HG03045 (cell line): ENCODE results near the gene ACTR8.

Source experiments
- ATAC-seq: cut with Tn5 transposase; IDR thresholded peaks from one replicate; pipeline ENCODE4 v1.9.1; 2021; ENCODE audit warnings: mild to moderate bottlenecking, moderate library complexity; ENCODE audit not compliant: unreplicated experiment

The ACTR8 gene

DNA sequence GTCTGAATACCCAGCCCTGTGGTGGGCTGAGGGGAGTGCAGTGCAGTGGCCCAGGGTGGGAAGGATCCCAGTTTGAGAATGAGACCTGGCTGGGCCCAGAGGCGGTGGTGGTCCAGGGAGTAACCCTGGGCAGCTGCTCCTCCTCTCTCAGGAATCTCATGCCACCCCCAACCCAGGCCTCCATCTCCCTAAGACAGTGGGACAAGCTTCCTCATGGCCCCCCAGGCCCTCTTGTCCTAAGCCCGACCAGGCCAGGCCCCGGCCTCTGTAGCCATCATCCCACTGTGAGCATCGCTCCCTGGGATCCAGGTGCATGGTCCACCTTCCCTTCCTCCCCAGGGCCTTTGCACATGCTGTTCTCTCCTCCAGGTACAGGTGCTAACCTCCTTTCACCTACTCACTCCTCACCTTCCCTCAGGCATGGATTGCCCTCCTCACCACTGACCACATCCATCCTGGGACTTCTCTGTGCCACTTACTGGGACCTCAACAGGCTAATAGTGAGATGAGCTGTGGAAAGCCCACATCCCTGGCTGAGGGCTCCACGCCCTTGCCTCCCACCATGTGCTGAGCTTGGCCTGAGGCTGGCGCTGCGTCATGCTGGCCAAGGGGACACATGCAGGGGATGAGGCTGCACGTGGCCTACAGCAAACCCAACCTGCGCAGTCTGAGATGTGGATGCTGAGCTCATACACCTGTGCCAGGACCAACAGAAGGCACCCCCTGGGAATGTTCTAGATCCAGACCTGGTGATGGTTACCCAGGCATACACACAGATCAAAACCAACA, 45.7 kb downstream of the ACTR8 start:
- ATAC-seq, result no peak

DNA sequence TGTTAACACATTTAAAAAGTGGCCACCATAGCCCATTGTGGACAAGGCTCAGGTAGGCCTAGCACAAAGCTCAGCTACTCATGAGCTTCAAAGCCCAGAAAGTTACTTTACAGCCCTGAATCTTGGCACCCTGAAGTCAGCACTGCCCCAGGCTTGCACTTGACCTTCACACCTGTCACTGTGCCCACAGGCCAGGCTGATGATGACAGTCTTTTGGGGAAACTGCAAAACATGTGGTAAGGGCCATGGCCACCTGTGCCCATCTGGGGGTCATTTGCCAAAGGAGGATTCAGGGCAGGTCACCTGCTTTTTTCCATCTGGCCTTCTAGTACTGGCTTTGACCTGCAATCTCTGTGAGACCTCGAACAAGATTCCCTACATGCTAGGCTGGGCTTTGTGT, 46.7 kb downstream of the ACTR8 start:
- no peak for ATAC-seq

DNA sequence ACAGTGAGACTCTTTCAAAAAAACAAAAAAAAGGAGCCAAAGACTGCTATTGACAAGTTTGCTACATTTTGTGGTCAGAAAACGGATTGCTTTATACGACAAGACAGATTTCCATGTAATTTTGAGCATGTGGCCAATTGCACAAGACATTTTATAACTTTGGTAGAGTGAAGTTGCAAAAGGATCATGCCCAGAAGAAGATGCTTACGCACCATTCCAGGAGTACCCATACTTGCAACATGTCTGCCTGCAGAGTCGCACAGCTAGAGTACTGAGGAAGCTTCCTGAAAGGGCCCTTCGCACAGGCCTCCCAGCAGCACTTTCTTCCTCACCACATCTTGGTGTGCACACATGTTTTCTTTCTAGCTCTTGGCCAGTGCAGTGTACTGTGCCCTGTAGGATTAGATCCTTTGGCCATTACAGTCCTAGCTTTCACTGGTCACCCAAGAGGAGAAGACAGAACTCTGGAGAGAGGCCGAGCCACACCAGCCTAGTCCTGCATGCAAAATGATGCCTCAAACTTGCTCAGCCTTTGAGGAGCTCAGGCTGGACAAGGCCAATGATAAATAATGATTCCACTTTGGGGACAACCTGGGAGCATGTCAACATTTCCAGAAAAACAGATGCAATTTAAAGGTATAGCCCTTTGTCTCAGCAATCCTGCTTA, 47.4 kb downstream of the ACTR8 start:
- ATAC-seq, result no peak

DNA sequence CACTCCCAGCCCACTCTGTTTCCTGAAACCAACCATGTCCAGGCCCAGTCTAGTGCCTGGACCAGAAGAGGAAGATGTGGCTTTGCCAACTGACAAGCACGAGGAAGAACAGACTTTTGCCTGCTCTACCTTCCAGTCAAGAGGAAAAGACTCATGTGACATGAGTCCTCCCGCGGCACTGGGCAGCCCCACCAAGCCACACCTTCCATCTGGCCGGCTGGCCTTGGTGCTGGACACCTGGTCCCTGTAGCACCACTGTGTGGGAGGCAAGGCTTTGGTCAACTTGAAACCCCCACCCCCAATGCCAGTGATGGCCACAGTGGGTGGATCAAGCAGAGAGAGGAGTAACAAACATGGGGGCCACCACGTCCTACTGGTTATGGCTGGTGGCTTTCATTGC, 48.3 kb downstream of the ACTR8 start:
- no peak for ATAC-seq

DNA sequence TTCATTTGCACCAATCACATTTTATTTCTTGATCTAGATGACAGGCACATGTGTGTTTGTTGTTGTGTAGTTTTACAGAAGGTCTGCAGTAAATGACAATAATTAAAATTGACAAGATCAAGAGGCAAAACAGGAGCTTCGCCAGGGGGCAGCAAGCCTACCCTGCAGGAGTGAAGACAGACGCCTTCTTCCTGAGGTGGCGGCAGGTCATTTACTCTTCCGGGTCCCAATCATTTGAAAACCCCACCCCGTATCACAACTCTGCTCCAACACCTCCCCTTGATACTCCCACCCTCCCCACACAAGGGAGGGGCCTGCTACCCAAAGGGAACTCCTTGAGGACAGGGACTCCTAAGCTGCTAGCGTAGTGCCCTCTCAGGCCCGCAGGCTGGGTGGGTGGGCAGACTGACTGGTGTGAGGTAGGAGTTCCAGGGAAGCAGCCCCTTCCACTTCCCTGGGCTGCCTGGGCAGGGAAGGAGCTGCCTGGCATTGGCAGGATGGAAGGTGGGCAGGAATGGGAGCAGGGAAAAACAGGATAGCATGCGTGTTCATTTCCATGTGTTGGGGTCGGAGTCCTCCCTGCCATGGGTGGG, 48.8 kb downstream of the ACTR8 start:
- ATAC-seq, result no peak

DNA sequence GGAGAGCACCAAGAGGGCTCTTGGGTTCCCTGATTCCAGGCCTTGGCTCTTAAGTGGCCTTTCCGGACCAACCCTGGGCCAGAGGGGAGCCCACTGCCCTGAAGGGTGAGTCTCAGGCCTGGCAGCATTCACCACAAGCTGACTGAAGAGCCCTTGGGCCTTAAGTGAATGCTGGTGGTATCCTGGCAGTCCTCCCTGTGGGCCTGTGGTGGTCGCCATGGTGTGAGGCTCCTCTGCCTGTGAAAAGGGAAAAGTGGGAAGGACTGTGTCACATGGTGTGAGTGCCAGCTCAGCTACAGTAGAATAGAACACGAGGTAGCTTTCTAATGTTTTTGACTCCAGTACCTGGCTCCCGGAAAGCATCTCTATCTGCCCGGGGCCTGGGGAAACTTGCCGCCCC, 51.0 kb downstream of the ACTR8 start:
- ATAC-seq, result no peak

DNA sequence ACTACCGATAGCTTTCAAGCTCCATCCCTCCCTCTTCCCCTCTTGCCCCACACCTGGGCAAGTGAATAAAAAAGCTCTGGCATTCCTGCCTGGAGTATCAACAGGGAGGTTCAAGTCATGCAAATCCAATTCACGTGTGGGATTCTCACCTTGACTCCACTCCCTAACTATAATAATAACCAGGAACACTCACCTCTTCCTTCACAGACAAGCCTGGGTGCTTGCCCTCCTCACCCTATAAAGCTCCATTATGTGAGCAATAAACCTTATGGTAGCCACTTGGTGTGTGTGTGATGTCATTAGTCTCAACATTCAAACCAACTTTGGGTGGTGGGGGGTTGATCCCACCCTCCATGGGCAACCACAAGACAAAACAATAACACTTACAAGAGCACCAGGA, 52.3 kb downstream of the ACTR8 start:
- no peak for ATAC-seq

DNA sequence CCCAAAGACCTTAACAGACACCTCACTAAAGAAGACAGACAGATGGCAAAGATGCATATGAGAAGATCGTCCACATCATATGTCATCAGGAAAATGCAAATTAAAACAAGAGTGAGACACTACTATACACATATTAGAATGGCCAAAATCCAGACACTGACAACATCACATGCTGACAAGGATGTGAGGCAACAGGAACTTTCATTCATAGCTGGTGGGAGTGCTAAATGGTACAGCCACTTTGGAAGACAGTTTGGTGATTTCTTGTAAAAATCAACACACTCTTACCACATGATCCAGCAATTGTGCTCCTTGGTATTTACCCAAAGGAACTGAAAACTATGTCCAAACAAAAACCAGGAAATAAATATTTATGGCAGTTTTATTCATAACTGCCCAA, 53.4 kb downstream of the ACTR8 start:
- no peak for ATAC-seq

DNA sequence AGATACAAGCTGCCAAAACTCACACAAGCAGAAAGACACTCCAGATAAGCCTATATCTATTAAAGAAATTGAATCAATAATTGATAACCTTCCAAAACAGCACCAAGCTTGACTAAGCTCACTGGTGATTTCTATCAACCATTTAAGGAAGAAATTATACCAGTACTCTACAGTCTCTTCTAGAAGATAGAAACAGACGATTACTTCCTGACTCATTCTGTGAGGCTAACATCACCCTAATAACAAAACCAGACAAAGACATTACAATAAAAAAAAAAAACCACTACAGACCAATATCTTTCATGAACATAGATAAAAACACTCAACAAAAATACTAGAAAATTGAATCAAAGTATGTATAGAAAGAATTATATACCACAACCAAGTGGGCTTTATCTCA, 55.9 kb downstream of the ACTR8 start:
- no peak for ATAC-seq

DNA sequence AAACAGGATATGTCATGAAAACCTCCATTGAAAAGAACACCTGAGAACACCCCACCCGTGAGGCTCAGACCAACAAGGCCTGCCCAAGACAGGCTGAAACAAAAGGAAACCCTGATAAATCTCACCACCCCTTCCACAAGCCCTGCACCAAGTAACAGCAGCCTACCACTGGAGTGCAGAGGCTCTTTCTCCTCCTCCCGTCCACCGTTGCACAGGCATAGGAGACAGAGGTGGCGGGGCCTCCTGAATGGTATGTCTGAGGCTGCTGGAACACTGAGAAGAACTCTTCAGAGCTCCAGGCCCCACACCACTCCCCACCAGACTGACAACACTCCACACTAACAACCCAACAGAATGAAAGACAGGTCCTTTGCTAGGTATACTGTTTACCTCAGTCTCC, 57.2 kb downstream of the ACTR8 start:
- ATAC-seq, result no peak

DNA sequence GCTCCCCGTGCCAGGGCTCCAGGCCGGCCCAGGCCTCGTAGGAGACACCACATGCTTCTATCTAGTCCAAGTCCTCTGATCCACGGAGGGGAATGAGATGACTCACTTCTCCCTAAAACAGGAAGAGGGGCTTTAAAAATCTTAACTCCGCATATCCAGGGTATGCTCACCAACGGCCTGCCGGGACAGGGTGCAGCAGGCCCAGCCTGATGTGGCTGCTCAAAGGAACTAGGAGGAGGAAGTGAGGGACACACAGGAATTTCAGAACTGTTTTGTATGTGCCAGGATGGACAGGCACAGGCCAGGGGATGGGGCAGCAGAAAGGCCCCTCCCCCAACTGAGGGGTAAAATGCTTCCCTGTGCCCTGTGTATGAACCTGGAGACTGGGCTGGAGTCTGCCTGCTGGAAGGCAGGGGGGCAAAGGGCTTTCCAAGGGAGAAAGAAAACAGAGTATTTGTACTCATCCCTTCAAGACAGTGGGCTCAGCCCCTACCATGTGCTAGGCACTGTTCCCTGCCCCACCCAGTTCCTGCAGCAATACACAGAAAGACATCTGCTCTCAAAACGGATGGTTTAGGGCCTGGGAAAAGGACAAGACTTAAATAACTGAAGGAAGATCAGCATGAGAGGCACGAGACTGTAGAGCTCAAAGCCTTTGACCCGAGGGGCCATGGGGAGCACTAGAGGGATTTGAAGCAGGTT, 57.8 kb downstream of the ACTR8 start:
- no peak for ATAC-seq

DNA sequence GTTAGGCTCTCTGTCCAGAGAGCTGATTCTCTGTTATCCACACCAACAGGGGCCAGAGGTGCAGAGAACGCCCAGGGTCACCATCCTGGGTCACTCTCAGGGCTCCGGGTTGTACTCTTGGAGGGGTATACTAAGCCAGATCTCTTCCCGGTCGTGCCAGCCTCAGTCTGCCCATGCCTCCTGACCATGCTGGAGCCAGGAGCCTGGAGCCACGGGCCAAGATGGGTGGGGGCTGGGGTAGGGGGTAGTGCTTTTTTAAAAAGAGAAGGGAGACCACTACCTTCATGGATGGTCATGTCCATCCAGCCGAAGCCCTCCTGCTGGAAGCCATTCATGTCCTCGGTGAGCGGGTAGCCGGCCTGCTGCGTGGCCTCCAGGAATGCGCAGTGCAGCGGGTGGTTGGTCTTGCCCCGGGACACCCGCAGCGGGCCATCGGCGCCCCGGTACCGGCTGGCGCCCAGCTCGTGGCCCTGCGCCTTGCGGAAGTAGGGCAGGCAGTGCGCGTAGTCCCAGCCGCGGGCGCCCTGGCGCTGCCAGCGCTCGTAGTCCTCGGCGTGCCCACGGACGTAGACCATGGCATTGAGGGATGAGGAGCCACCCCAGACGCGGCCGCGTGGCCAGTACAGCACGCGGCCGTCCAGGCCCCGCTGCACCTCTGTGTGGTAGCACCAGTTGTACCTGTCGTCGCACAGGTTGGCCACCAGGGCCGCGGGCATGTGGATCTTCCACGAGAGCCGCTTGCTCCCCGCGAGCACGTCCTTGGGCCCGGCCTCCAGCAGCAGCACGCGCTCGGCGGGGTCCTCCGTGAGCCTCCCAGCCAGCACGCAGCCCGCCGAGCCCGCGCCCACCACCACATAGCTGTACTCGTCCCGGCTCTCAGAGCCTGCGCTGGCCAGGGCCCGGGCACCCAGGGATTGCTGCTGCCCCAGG, 58.7 kb downstream of the ACTR8 start:
- ATAC-seq, result no peak

DNA sequence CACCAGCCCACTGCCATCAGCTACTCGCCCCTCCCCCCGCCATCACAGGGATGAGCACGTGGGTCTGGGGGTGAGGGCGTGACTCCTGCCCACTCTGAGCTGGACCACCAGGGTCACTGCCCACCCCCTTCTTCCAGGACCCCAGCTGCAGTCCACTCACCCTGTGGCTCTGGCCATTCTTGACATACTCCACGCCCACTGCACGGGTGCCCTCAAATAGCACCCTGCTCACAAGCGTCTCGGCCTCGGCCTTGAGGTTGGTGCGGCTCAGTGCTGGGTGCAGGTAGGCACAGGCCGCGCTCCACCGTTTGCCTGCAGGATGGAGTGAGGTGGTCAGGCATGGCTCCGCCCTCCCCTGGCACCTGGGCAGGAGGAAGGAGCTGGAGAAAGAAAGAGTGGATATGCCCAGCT, 59.6 kb downstream of the ACTR8 start:
- no peak for ATAC-seq

DNA sequence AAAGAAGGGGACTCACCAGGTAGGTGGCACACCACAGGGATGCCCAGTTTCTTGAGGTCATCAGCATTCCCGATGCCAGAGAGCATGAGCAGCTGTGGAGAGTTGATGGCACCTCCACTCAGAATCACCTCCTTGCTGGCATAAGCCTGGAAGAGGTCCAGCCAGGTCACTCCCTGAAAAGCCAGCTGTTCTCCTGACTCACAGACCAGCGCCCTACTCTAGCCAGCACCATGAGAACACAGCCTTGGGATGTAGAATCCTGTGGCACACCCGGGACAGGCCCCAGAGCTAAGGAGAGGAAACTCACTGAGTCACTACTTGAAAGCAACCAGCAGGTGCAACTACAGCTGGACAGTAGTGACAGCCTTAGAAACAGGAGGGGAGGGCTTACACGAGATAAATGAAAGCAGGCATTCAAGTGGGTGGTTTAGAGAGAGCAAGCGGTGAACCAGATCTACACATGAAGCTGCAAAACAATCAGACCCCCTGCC, 60.3 kb downstream of the ACTR8 start:
- no peak for ATAC-seq

DNA sequence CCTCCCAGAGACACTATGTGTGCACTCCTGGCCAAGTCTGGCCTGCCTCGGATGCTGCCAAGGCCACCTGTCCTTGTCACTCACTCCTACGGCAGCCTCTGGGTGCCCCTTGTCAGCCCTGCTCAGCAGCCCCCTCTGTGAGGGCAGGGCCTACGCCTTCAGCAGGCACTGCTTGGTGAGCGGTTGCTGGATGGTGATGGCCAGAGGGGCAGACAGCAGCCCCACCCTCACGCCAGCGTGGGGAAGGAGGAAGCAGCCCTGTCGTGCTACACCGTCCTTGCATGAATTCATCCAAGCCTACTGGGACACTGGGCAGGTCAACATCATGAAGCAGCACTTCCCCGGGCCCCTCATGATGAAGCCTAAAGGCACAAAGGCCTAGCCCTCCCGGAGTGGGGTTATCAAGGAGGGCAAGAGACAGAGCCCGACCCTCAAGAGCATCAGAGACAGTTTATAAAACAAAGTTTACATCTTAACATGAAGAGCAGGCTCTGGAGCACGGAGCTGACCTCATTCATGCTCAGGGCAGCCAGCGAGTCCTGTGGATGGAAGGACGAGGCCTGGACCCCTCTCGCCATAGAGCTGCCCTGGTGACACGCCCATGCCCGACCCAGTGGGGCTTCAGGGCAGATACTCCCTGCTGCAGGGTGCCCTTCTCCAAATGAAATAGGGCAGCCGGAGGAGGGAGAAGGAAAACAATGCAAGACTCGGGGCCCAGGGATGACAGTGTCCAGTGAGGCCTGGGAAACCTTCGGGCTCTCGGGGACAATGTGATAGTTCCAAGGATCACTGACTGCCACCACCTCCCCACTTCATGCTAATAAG, 61.0 kb downstream of the ACTR8 start:
- ATAC-seq, result no peak

DNA sequence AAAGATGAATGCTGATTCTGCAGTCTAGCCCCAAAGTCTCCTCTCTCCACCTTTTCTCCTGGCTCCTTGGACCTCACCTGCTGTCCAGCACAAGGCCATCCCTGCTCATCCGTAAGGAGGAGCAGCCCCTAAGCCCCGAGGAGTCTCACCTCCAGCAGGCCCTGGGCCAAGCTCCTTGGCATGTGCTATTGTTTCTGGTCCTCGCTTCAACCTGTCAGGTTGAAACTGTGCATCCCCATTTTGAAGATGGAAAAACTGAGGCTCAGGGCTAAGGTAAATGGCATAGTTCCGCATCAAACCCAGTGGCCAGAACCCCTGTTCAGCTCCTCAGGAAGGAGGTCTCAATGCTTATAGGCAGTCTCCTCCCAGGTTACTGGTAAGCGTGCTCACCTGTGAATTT, 61.9 kb downstream of the ACTR8 start:
- no peak for ATAC-seq

DNA sequence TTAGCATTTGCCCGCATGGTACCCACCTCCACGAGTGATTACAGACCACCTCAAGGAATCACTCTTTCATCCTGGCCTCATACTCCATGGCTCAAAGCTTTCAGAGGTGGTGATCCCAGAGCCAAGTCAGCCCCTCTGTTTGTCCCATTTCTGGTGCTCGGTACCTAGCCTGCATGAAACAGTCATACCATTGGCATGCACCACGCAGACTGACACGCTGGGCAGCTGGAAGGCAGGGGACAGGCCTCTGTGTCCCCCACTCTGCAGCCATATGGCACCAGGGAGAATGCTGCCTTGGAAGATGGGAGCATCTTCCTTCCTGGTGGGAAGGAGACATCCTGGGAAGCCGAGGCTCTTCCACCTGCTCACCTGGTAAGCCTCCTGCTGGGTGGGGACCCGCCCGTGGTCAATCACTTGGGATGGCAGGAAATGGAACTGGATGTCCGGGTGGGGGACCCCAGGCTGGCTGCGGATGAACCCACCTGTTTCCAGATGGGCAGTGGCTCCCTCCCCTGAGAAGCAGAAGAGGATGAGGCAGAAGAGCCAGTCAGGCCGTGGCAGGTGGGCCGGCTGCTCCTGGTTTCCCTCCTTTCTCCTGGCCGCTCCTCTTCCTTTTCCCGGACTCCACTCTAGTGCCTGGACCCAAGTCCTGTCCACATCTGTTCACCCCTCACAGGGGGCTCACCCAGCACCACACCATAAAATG, 62.6 kb downstream of the ACTR8 start:
- ATAC-seq, result no peak

DNA sequence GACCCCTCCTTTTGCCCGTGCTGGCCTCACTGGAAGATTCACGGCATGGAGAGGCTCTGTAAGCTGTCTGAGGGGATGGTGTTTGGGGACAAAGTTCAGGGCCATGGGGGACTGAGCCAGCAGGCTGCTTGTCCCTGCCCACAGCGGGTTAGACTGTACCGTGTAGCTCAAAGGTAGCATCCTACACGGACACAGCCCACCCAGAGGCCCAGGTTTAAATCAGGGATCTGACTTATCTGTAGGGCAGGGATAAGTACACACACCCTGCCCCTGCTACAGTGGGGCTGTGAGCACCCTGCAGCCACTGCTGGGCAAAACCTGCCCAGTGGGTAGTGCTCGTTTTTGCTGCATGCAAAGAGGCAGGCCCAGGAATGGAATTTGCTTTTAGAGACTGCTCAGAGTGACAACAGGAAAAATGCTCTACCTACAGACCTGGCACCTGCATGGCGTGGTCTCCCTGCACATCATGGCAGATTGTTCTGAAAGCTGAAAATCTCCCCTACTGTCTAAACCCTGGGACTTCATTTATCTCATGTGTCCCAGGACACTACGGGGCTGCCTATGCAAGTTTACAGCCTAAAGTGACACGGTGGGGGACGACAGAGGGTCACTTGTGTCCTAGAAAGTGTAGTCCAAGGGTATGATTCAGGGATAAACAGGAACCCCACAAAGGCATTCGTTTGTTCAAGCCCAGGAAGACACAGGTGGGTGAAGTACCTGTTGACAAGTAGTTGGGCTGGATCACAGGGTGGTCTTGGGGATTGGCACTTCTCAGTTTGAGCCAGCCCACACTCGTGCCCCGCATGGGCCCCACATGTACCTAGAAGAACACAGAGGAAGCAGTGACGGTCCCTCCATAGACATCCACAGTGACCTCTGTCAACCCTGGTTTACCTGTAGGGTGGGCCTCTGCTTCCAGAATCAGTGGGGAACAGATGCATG, 63.5 kb downstream of the ACTR8 start:
- no peak for ATAC-seq
